K562 (cell line): ENCODE results near the gene PRKCQ. TPM values are rescaled to one million over a fixed set of nuclear protein-coding genes. Genes with fewer than 3 reads are reported as not detected.

Experiments
- ATAC-seq: fragments of 200-7000 bp; cut with Tn5 transposase; 3 replicates; pipeline ENCODE4 v1.9.1; 2020; ENCODE audit warnings: moderate library complexity
- BruUV-seq: library from RNA; stranded (reverse); fragments of 400-500 nt; replicated peaks from 2 replicates; lab custom pipeline; 2021; lab: Mats Ljungman, UMichigan
- CTCF ChIA-PET: fragments of 300-600 bp; formaldehyde crosslinking; extraction: SDS; loops from one replicate; lab custom pipeline; 2021; ENCODE audit warnings: low intra/inter-chr PET ratio; lab: Yijun Ruan, JAX
- POLR2A ChIA-PET: fragments of 300-600, 350-650 bp; sonication (Branson Sonifier 250); formaldehyde crosslinking; extraction: SDS; loops from one replicate; lab custom pipeline; 2021; ENCODE audit warnings: antibody characterized with exemption, inconsistent platforms; lab: Yijun Ruan, JAX
- DNase-seq, 4 experiments: peaks; one replicate each; pipeline versions ENCODE4 v3.0.0 to v3.0.0-alpha.2; 2011 to 2018; ENCODE audit warnings: low spot score in 3 of 4, mixed read lengths in 3 of 4; ENCODE audit errors: extremely low read depth in 1 of 4
- FAIRE-seq: peaks from 2 replicates; lab custom pipeline; 2011; peaks lifted over from hg19 to GRCh38; lab: Jason Lieb, UNC
- H2AFZ ChIP-seq: 2 replicates; pipeline ENCODE4 v1.6.0; 2011; ENCODE audit warnings: low read depth, low read length, control low read depth, inconsistent platforms
- H3K27ac ChIP-seq: fragments of 200-600 bp; 3 replicates; pipeline ENCODE4 v1.8.0; 2011; ENCODE audit warnings: low read depth, mild to moderate bottlenecking, control low read depth, inconsistent platforms, low read length, moderate library complexity, mixed read lengths; ENCODE audit errors: extremely low read depth
- H3K27me3 ChIP-seq, 2 experiments: fragments of 300-600 bp in 1 of 2; 2 replicates in 1 of 2; 3 replicates in 1 of 2; pipeline versions ENCODE4 v1.6.0 to v1.8.0; 2011; ENCODE audit warnings: inconsistent platforms in 2 of 2, low read length in 2 of 2, mild to moderate bottlenecking in 1 of 2, mixed read lengths in 1 of 2, moderate library complexity in 1 of 2; ENCODE audit not compliant: control insufficient read depth in 2 of 2, insufficient read depth in 2 of 2
- H3K36me3 ChIP-seq: fragments of 300-600 bp; 3 replicates; pipeline ENCODE4 v1.8.0; 2011; ENCODE audit warnings: mild to moderate bottlenecking, low read length, inconsistent platforms; ENCODE audit not compliant: control insufficient read depth, insufficient read depth
- H3K4me1 ChIP-seq, 2 experiments: fragments of 200-600 bp in 1 of 2; replicated peaks in 1 of 2; 2 replicates in 1 of 2; 3 replicates in 1 of 2; pipeline versions ENCODE4 v1.5.1 to v1.8.0; 2011; ENCODE audit warnings: inconsistent platforms in 2 of 2, low read length in 2 of 2, mild to moderate bottlenecking in 1 of 2, mixed read lengths in 1 of 2, moderate library complexity in 1 of 2; ENCODE audit not compliant: control insufficient read depth in 2 of 2, insufficient read depth in 2 of 2
- H3K4me2 ChIP-seq: 2 replicates; pipeline ENCODE4 v1.6.1; 2011; ENCODE audit warnings: low read length, control low read depth, inconsistent platforms, mixed read lengths; ENCODE audit not compliant: insufficient read depth
- H3K4me3 ChIP-seq: fragments of 200-600 bp; sonication (generic), shearing (Covaris generic); 2 replicates; pipeline ENCODE4 v1.5.1; 2016; ENCODE audit warnings: control low read depth, inconsistent platforms
- H3K79me2 ChIP-seq: fragments of 200-600 bp; 3 replicates; pipeline ENCODE4 v1.8.0; 2011; ENCODE audit warnings: low read length, inconsistent platforms; ENCODE audit not compliant: control insufficient read depth, insufficient read depth
- H3K9ac ChIP-seq, 2 experiments: 2 replicates each; pipeline versions ENCODE4 v1.6.0 to v1.6.1; 2011; ENCODE audit warnings: low read depth in 2 of 2, low read length in 2 of 2, control low read depth in 1 of 2, inconsistent platforms in 1 of 2, mild to moderate bottlenecking in 1 of 2, mixed read lengths in 1 of 2; ENCODE audit not compliant: insufficient read depth in 1 of 2
- H3K9me1 ChIP-seq: one replicate; pipeline ENCODE4 v1.6.0; 2011; ENCODE audit warnings: inconsistent platforms, mild to moderate bottlenecking, low read length, moderate library complexity; ENCODE audit not compliant: control insufficient read depth, insufficient read depth
- H3K9me3 ChIP-seq: replicated peaks from 2 replicates; pipeline ENCODE4 v1.5.1; 2011; ENCODE audit warnings: low read depth, low read length, inconsistent platforms; ENCODE audit not compliant: control insufficient read depth, insufficient read depth
- H4K20me1 ChIP-seq: replicated peaks from 2 replicates; pipeline ENCODE4 v1.6.1; 2011; ENCODE audit warnings: low read length, inconsistent platforms, mixed read lengths; ENCODE audit not compliant: control insufficient read depth, insufficient read depth
- GTF2A2 ChIP-seq: IDR thresholded peaks from 2 replicates; pipeline ENCODE4 v1.6.1; 2016; ENCODE audit warnings: mild to moderate bottlenecking, missing genetic modification characterization, missing compliant biosample characterization
- HDAC1 ChIP-seq, 2 experiments: fragments of 450-650 bp; IDR thresholded peaks; 2 replicates each; pipeline ENCODE4 v1.6.1; 2016 to 2017; ENCODE audit warnings: inconsistent platforms in 1 of 2, mild to moderate bottlenecking in 1 of 2, moderate library complexity in 1 of 2
- JUND ChIP-seq, 2 experiments: IDR thresholded peaks; 2 replicates in 1 of 2; 3 replicates in 1 of 2; pipeline ENCODE4 v1.6.1; 2011; ENCODE audit warnings: borderline replicate concordance in 2 of 2, low read depth in 2 of 2, low read length in 2 of 2, improper control_type of control experiment in 1 of 2, missing biosample characterization in 1 of 2, missing genetic modification characterization in 1 of 2, missing genetic modification reagents in 1 of 2
- MTF1 ChIP-seq: fragments of 250-450 bp; sonication (Bioruptor Pico); IDR thresholded peaks from 2 replicates; pipeline ENCODE4 v1.9.0; 2021; ENCODE audit warnings: moderate library complexity, mild to moderate bottlenecking, inconsistent platforms, borderline replicate concordance
- MYNN ChIP-seq, 2 experiments: sonication (generic); formaldehyde crosslinking in 1 of 2; IDR thresholded peaks; 2 replicates each; pipeline versions ENCODE4 v1.5.0 to v1.6.1; 2016 to 2020; ENCODE audit warnings: antibody characterized with exemption in 1 of 2, missing genetic modification reagents in 1 of 2
- NONO ChIP-seq, 2 experiments: fragments of 200-400 bp in 1 of 2; fragments of 450-650 bp in 1 of 2; formaldehyde crosslinking in 1 of 2; IDR thresholded peaks; 2 replicates each; pipeline ENCODE4 v1.6.1; 2017; ENCODE audit warnings: low read depth in 2 of 2, mild to moderate bottlenecking in 2 of 2, moderate library complexity in 2 of 2, low read length in 1 of 2
- POLR2AphosphoS5 ChIP-seq: IDR thresholded peaks from 2 replicates; pipeline ENCODE4 v1.6.1; 2011; ENCODE audit warnings: mild to moderate bottlenecking, low read depth, low read length, moderate library complexity; ENCODE audit not compliant: control insufficient read depth, insufficient read depth
- XRCC4 ChIP-seq: IDR thresholded peaks from one replicate; pipeline ENCODE4 v1.6.1; 2011; ENCODE audit not compliant: insufficient read depth, insufficient read length; ENCODE audit errors: extremely low read depth
- XRCC5 ChIP-seq: fragments of 200-400 bp; formaldehyde crosslinking; IDR thresholded peaks from 2 replicates; pipeline ENCODE4 v1.6.1; 2017; ENCODE audit warnings: low read depth, mild to moderate bottlenecking, low read length
- ZNF507 ChIP-seq: conservative IDR thresholded peaks from 2 replicates; pipeline ENCODE4 v1.6.1; 2017; ENCODE audit warnings: missing genetic modification characterization, missing compliant biosample characterization
- ZNF551 ChIP-seq: fragments of 250-450 bp; sonication (Bioruptor Pico); IDR thresholded peaks from 2 replicates; pipeline ENCODE4 v1.5.0; 2021; ENCODE audit warnings: mild to moderate bottlenecking, moderate library complexity
- WGBS: fragments of 100-300 bp; shearing (Covaris generic); methylation state at CpG from one replicate; pipeline ENCODE4 v1.1.6; 2016; ENCODE audit warnings: low coverage, mixed read lengths; ENCODE audit not compliant: insufficient coverage; ENCODE audit errors: missing lambda C conversion rate; 5-methylcytosine and 5-hydroxymethylcytosine counted together
- in situ Hi-C: fragments of 300-500 bp; cut with MboI; formaldehyde crosslinking; loops from 4 replicates; pipeline ENCODE4 v1.15.0; 2018; ENCODE audit warnings: inconsistent platforms, mixed read lengths
- intact Hi-C: fragments of 100-400 bp; cut with micrococcal nuclease; formaldehyde crosslinking; loops from 2 replicates; pipeline ENCODE4 v1.14.2; 2022
- polyA plus RNA-seq, 8 experiments: library from polyadenylated mRNA; depleted of rRNA in 4 of 8; stranded (reverse) in 5 of 8; unstranded in 3 of 8; fragments of >200 nt; fragmentation: Nextera tagmentation in 2 of 8; fragmentation: Illumina TruSeq in 1 of 8; extraction: Ambion mirVana in 2 of 8; extraction: Trizol in 1 of 8; gene quantifications; 2 replicates each; pipeline versions ENCODE4 v1.2.1 to v1.2.3, GENCODE V29; 2011 to 2014; ENCODE audit warnings: inconsistent platforms in 1 of 8, missing spikeins in 1 of 8
- total RNA-seq, 7 experiments: library from RNA; depleted of rRNA in 6 of 7; stranded (reverse); fragments of >200 nt in 6 of 7; fragmentation: Illumina TruSeq in 2 of 7; extraction: Trizol in 2 of 7; gene quantifications; 2 replicates each; pipeline versions ENCODE4 v1.2.1 to v1.2.3, GENCODE V29; 2011 to 2021; ENCODE audit warnings: low replicate concordance in 1 of 7
- TF ChIP-seq, protein P1 (sequence below): fragments of 450-650 bp; IDR thresholded peaks from 2 replicates; pipeline ENCODE4 v1.6.1; 2017; ENCODE audit warnings: mild to moderate bottlenecking, moderate library complexity
- TF ChIP-seq, protein P2 (sequence below), 2 experiments: fragments of 450-650 bp; IDR thresholded peaks; 2 replicates each; pipeline ENCODE4 v1.6.1; 2016

The PRKCQ gene
- total and polyA plus RNA-seq, 9 of the 15 experiments (the other 6 are each of a cell fraction or from before 2014, with no cell fraction given), result 4.4 to 23.3 (median 14.6) TPM

DNA sequence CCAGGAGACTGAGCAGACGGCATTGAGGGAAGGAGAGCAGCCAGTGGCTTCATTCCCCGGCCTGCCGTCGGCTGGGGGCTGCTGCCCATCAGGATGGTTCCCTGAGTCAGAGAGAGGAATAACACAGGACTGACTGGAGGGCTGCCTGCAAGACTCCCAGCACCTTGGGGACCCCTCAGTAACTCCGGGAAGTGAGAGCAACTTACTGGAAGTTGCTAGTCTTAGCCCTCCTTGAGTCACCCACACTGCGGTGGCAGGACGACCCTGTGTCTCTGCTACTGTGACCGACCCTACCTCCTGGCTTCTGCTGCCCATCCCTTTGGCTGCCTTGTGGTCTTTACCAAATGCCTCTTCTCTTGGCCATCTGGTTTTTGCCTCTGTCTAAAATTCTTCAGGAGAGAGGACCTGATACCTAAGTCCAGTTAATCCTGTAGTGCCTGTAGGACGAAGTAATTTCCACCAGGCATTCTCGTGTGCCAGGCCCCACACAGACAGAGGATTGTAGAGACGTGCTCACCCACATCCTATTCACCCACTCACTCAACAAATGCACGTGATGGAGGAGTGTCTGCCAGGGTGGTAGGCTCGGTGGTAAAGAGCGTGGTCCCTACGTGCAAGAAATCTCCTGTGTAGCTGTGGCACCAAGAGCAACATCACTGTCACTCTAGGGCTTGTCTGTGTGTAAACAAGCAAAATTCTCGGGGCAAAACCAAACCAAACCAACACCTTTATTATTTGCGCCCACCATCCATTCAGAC, 156.5 kb downstream of the PRKCQ start:
- in situ Hi-C loops (no loop called here), intact Hi-C loops (loop anchor here (5.0 kb wide), 1 partner anchor 999 kb away; no protein-coding TSS in a partner anchor)
- H3K27me3 ChIP-seq, result 0 out of 5 replicates have a peak, but pooled peaks cover 0 to 2% of the 10 kb centered on the region in 2 experiments
- ATAC-seq, result no peak; the same call in 2 of the 3 replicates
- no peak overlapping the region for H3K4me2 ChIP-seq
- no peak overlapping the region for H3K4me3 ChIP-seq
- no peak overlapping the region for H3K27ac ChIP-seq
- ChIA-PET POLR2A (interaction anchor here (0.6 kb wide), 1 partner anchor 129 kb away, joined by 4 read pairs; no protein-coding TSS in a partner anchor), CTCF (no interaction called here)
- no peaks in the 10 kb centered on the region for H3K9me1 ChIP-seq
- BruUV-seq, result no TSS peak
- no peak for DNase-seq
- no peaks in the 10 kb centered on the region for H4K20me1 ChIP-seq
- TF ChIP-seq, protein P1, sequence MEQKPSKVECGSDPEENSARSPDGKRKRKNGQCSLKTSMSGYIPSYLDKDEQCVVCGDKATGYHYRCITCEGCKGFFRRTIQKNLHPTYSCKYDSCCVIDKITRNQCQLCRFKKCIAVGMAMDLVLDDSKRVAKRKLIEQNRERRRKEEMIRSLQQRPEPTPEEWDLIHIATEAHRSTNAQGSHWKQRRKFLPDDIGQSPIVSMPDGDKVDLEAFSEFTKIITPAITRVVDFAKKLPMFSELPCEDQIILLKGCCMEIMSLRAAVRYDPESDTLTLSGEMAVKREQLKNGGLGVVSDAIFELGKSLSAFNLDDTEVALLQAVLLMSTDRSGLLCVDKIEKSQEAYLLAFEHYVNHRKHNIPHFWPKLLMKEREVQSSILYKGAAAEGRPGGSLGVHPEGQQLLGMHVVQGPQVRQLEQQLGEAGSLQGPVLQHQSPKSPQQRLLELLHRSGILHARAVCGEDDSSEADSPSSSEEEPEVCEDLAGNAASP, result no peak
- no peak for TF ChIP-seq XRCC5
- TF ChIP-seq HDAC1 (IDR thresholded peaks at IDR 0.05), result no peak
- TF ChIP-seq GTF2A2, result no peak
- TF ChIP-seq MTF1 (CRISPR knock-in tag), result no peak
- TF ChIP-seq JUND (IDR thresholded peaks at IDR 0.05; ENCODE audit: borderline replicate concordance, low read depth, low read length), result no peak
- no peak for TF ChIP-seq JUND (tag; IDR thresholded peaks at IDR 0.05; ENCODE audit: borderline replicate concordance, low read depth, low read length)
- TF ChIP-seq, protein P2, sequence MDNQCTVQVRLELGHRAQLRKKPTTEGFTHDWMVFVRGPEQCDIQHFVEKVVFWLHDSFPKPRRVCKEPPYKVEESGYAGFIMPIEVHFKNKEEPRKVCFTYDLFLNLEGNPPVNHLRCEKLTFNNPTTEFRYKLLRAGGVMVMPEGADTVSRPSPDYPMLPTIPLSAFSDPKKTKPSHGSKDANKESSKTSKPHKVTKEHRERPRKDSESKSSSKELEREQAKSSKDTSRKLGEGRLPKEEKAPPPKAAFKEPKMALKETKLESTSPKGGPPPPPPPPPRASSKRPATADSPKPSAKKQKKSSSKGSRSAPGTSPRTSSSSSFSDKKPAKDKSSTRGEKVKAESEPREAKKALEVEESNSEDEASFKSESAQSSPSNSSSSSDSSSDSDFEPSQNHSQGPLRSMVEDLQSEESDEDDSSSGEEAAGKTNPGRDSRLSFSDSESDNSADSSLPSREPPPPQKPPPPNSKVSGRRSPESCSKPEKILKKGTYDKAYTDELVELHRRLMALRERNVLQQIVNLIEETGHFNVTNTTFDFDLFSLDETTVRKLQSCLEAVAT (IDR thresholded peaks at IDR 0.05), result no peak
- no peak for TF ChIP-seq ZNF507 (tag)
- TF ChIP-seq NONO (IDR thresholded peaks at IDR 0.05; ENCODE audit: low read depth in 2 of 2, low read length in 1 of 2), result no peak
- no peak for TF ChIP-seq POLR2AphosphoS5
- TF ChIP-seq ZNF551 (CRISPR knock-in tag), result no peak
- TF ChIP-seq MYNN (IDR thresholded peaks at IDR 0.05), result no peak
- TF ChIP-seq MYNN (CRISPR knock-in tag; IDR thresholded peaks at IDR 0.05), result no peak
- TF ChIP-seq XRCC4, result no peak
- 36% methylated on average over 16 of the region's 17 CpGs for WGBS
- H3K9me3 ChIP-seq, result no peaks in the 10 kb centered on the region
- H3K36me3 ChIP-seq, result no peaks in the 10 kb centered on the region; the same call in 2 of the 3 replicates
- H3K79me2 ChIP-seq, result no peaks in the 10 kb centered on the region
- no peak for FAIRE-seq
- H2AFZ ChIP-seq, result no peak overlapping the region
- H3K9ac ChIP-seq, result no peak overlapping the region
- no peaks in the 10 kb centered on the region for H3K4me1 ChIP-seq
